HepG2 (cell line): ENCODE data around the gene CBFA2T2. TPM values are rescaled to one million over a fixed set of nuclear protein-coding genes. Genes with fewer than 3 reads are reported as not detected.

Source experiments
- ATAC-seq: fragments of 200-7000 bp; cut with Tn5 transposase; 3 replicates; pipeline ENCODE4 v1.9.1; 2020; ENCODE audit warnings: mild to moderate bottlenecking, moderate library complexity
- BruUV-seq: library from RNA; stranded (reverse); fragments of 400-500 nt; replicated peaks from 2 replicates; lab custom pipeline; 2021; lab: Mats Ljungman, UMichigan
- CTCF ChIA-PET: fragments of 300-600 bp; formaldehyde crosslinking; extraction: SDS; loops from one replicate; lab custom pipeline; 2021; ENCODE audit warnings: low total read pairs, inconsistent platforms, low intra/inter-chr PET ratio; lab: Yijun Ruan, JAX
- POLR2A ChIA-PET: fragments of 350-600 bp; sonication (Branson Sonifier 250); formaldehyde crosslinking; loops from one replicate; lab custom pipeline; 2020; ENCODE audit warnings: antibody characterized with exemption, inconsistent platforms; lab: Yijun Ruan, JAX
- DNase-seq: peaks from one replicate; pipeline ENCODE4 v3.0.0-alpha.2; 2015; ENCODE audit warnings: low spot score
- FAIRE-seq: peaks from 3 replicates; lab custom pipeline; 2011; peaks lifted over from hg19 to GRCh38; lab: Jason Lieb, UNC
- H2AFZ ChIP-seq: one replicate; pipeline ENCODE4 v1.6.1; 2011; ENCODE audit warnings: low read length, inconsistent platforms
- H3K27ac ChIP-seq: fragments of 300-600 bp; 3 replicates; pipeline ENCODE4 v1.8.0; 2011; ENCODE audit warnings: mixed run types, mild to moderate bottlenecking, mixed read lengths, low read length, inconsistent platforms; ENCODE audit not compliant: insufficient read depth; ENCODE audit errors: extremely low read length
- H3K27me3 ChIP-seq, 2 experiments: fragments of 200-600 bp in 1 of 2; 2 replicates in 1 of 2; 3 replicates in 1 of 2; pipeline versions ENCODE4 v1.6.0 to v1.8.0; 2011; ENCODE audit warnings: low read length in 2 of 2, mild to moderate bottlenecking in 2 of 2, moderate library complexity in 2 of 2, inconsistent platforms in 1 of 2; ENCODE audit not compliant: insufficient read depth in 2 of 2, control insufficient read depth in 1 of 2
- H3K36me3 ChIP-seq, 2 experiments: fragments of 200-600 bp in 1 of 2; replicated peaks in 1 of 2; 2 replicates in 1 of 2; 3 replicates in 1 of 2; pipeline versions ENCODE4 v1.5.1 to v1.8.0; 2011; ENCODE audit warnings: low read length in 2 of 2, inconsistent platforms in 1 of 2; ENCODE audit not compliant: insufficient read depth in 2 of 2, control insufficient read depth in 1 of 2
- H3K4me1 ChIP-seq: 2 replicates; pipeline ENCODE4 v1.5.1; 2012; ENCODE audit warnings: low read length, inconsistent platforms; ENCODE audit not compliant: insufficient read depth
- H3K4me2 ChIP-seq: 2 replicates; pipeline ENCODE4 v1.6.0; 2011; ENCODE audit warnings: low read depth, low read length, inconsistent platforms
- H3K4me3 ChIP-seq, 3 experiments: fragments of 200-600 bp in 1 of 3; sonication (generic), shearing (Covaris generic) in 1 of 3; replicated peaks in 1 of 3; 2 replicates each; pipeline ENCODE4 v1.5.1; 2011 to 2016; ENCODE audit warnings: low read length in 3 of 3, inconsistent platforms in 2 of 3, low read depth in 2 of 3, mild to moderate bottlenecking in 2 of 3, control low read depth in 1 of 3, mixed read lengths in 1 of 3; ENCODE audit not compliant: insufficient read depth in 1 of 3
- H3K79me2 ChIP-seq: one replicate; pipeline ENCODE4 v1.6.1; 2011; ENCODE audit warnings: low read length, inconsistent platforms; ENCODE audit not compliant: insufficient read depth
- H3K9ac ChIP-seq: 2 replicates; pipeline ENCODE4 v1.6.0; 2011; ENCODE audit warnings: mild to moderate bottlenecking, low read depth, low read length, inconsistent platforms; ENCODE audit not compliant: insufficient read depth
- H3K9me3 ChIP-seq: 2 replicates; pipeline ENCODE4 v1.5.1; 2012; ENCODE audit warnings: mild to moderate bottlenecking, low read length
- H4K20me1 ChIP-seq: 2 replicates; pipeline ENCODE4 v1.6.0; 2011; ENCODE audit warnings: inconsistent platforms, mild to moderate bottlenecking, low read length, moderate library complexity; ENCODE audit not compliant: insufficient read depth
- KAT8 ChIP-seq: IDR thresholded peaks from 2 replicates; pipeline ENCODE4 v1.6.1; 2016; ENCODE audit warnings: missing genetic modification reagents, missing compliant biosample characterization
- SALL1 ChIP-seq: sonication (generic); formaldehyde crosslinking; IDR thresholded peaks from 2 replicates; pipeline ENCODE4 v1.8.0; 2022; ENCODE audit warnings: mild to moderate bottlenecking, missing genetic modification reagents
- ZNF121 ChIP-seq: sonication (generic); formaldehyde crosslinking; IDR thresholded peaks from 2 replicates; pipeline ENCODE4 v1.5.0; 2020; ENCODE audit warnings: mild to moderate bottlenecking, missing genetic modification reagents
- ZNF253 ChIP-seq: sonication (generic); formaldehyde crosslinking; IDR thresholded peaks from 2 replicates; pipeline ENCODE4 v1.8.0; 2022; ENCODE audit warnings: mild to moderate bottlenecking, missing genetic modification reagents, borderline replicate concordance
- ZNF274 ChIP-seq: sonication (generic); formaldehyde crosslinking; IDR thresholded peaks from 2 replicates; pipeline ENCODE4 v1.5.1; 2020; ENCODE audit warnings: mild to moderate bottlenecking, missing genetic modification reagents
- ZNF768 ChIP-seq: sonication (generic); formaldehyde crosslinking; IDR thresholded peaks from 2 replicates; pipeline ENCODE4 v1.4.0; 2020; ENCODE audit warnings: missing genetic modification reagents
- ZSCAN31 ChIP-seq: sonication (generic); formaldehyde crosslinking; IDR thresholded peaks from 2 replicates; pipeline ENCODE4 v1.5.0; 2020; ENCODE audit warnings: low read depth, mild to moderate bottlenecking, missing genetic modification reagents
- WGBS: methylation state at CpG from one replicate; pipeline ENCODE4 v1.1.6; 2017; ENCODE audit warnings: low lambda C conversion rate; 5-methylcytosine and 5-hydroxymethylcytosine counted together
- in situ Hi-C: cut with HindIII; loops from 2 replicates; pipeline ENCODE4 v1.10.0; 2017; ENCODE audit warnings: low pct_unique_long_range_greater_than_20kb; ENCODE audit not compliant: extremely low pct_ligation_motif_present
- intact Hi-C: fragments of 100-400 bp; cut with micrococcal nuclease; formaldehyde crosslinking; loops from one replicate; pipeline ENCODE4 v1.10.0; 2022; ENCODE audit not compliant: unreplicated experiment
- polyA plus RNA-seq, 8 experiments: library from polyadenylated mRNA; depleted of rRNA in 3 of 8; stranded (reverse) in 7 of 8; unstranded in 1 of 8; fragments of >200 nt; fragmentation: Illumina TruSeq in 4 of 8; extraction: Trizol in 4 of 8; gene quantifications; 2 replicates each; pipeline versions ENCODE4 v1.2.1 to v1.2.3, GENCODE V29; 2011 to 2016; ENCODE audit warnings: low read depth in 4 of 8, missing spikeins in 1 of 8, mixed read lengths in 1 of 8; ENCODE audit not compliant: insufficient read depth in 1 of 8
- total RNA-seq, 5 experiments: library from RNA; depleted of rRNA; stranded (reverse); fragments of >200 nt; fragmentation: Illumina TruSeq; extraction: Trizol; gene quantifications; 2 replicates each; pipeline ENCODE4 v1.2.3, GENCODE V29; 2016; ENCODE audit warnings: low read depth in 1 of 5
- TF ChIP-seq, protein P1 (sequence below): sonication (generic); formaldehyde crosslinking; IDR thresholded peaks from 2 replicates; pipeline ENCODE4 v1.8.1; 2023; ENCODE audit warnings: mild to moderate bottlenecking, inconsistent platforms, moderate library complexity, missing genetic modification reagents, borderline replicate concordance
- TF ChIP-seq, protein P2 (sequence below): sonication (generic); formaldehyde crosslinking; IDR thresholded peaks from 2 replicates; pipeline ENCODE4 v1.4.0; 2020; ENCODE audit warnings: missing genetic modification reagents
- TF ChIP-seq, protein P3 (sequence below): conservative IDR thresholded peaks from 2 replicates; pipeline ENCODE4 v1.6.1; 2018; ENCODE audit warnings: missing genetic modification reagents
- TF ChIP-seq, protein P4 (sequence below): sonication (generic); formaldehyde crosslinking; IDR thresholded peaks from 2 replicates; pipeline ENCODE4 v1.8.1; 2023; ENCODE audit warnings: missing genetic modification reagents, mild to moderate bottlenecking, borderline replicate concordance
- TF ChIP-seq, protein P5 (sequence below): sonication (generic); formaldehyde crosslinking; IDR thresholded peaks from 2 replicates; pipeline ENCODE4 v1.5.1; 2020; ENCODE audit warnings: mild to moderate bottlenecking, missing genetic modification reagents, moderate library complexity
- TF ChIP-seq, protein P6 (sequence below): sonication (generic); formaldehyde crosslinking; IDR thresholded peaks from 2 replicates; pipeline ENCODE4 v1.5.0; 2020; ENCODE audit warnings: missing genetic modification reagents
- TF ChIP-seq, protein P7 (sequence below): sonication (generic); formaldehyde crosslinking; IDR thresholded peaks from 2 replicates; pipeline ENCODE4 v1.5.1; 2020; ENCODE audit warnings: missing genetic modification reagents, mild to moderate bottlenecking, borderline replicate concordance

The CBFA2T2 gene
- total and polyA plus RNA-seq, 2 of the 13 experiments (the other 11 are each of a cell fraction or from before 2014, with no cell fraction given) = 6.3 to 21.2 TPM

DNA sequence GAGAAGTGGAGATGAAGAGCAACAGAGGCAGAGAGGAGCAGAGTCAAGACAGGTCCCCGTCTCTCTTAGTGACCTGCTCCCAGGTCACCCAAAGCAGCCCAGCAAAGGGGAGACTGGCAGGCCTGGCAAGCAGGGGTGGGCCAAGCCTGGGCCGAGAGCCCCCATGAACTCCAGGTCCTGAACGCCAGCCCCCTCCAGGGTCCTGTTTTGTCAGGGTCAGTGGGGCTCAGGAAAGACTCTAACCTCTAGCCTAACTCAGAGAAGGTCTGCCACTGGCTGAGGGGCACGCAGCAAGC lies 183.2 kb downstream of the CBFA2T2 start:
- 7% methylated on average over 3 of the region's 4 CpGs for WGBS
- ChIA-PET CTCF (interaction anchor here (0.6 kb wide), 1 partner anchor 61 kb away, joined by 3 read pairs; no protein-coding TSS in a partner anchor), POLR2A (interaction anchor here (1.2 to 2.4 kb wide), 4 partner anchors 9 to 183 kb away, joined by 3 to 16 read pairs (median 4); partner anchors contain the start of gene CBFA2T2)
- intact Hi-C loops = loop anchor here (5.0 kb wide), 2 partner anchors 59 to 324 kb away; partner anchors contain the start of gene ZNF341
- Histone ChIP-seq H3K9ac (peak overlapping the region; percentile 94), H2AFZ (no peak overlapping the region), H4K20me1 (0 out of 2 replicates have a peak, but pooled peaks cover 3% of the 10 kb centered on the region), H3K27ac (peak overlapping the region; percentile 81), H3K79me2 (peaks cover 24% of the 10 kb centered on the region), H3K9me3 (no peaks in the 10 kb centered on the region), H3K4me3 (peak overlapping the region; percentile 81 to 96 (median 96)), H3K36me3 (peaks cover 17 to 50% of the 10 kb centered on the region in 2 experiments), H3K4me2 (peak overlapping the region; percentile 83), H3K27me3 (peaks cover 0 to 3% of the 10 kb centered on the region in 2 experiments; a peak in 1 of 5 replicates), H3K4me1 (peaks cover 51% of the 10 kb centered on the region)
- in situ Hi-C loops = no loop called here
- DNase-seq (no peak), FAIRE-seq (no peak), ATAC-seq (peak; percentile 1)
- BruUV-seq = no TSS peak
- TF ChIP-seq, protein P1, sequence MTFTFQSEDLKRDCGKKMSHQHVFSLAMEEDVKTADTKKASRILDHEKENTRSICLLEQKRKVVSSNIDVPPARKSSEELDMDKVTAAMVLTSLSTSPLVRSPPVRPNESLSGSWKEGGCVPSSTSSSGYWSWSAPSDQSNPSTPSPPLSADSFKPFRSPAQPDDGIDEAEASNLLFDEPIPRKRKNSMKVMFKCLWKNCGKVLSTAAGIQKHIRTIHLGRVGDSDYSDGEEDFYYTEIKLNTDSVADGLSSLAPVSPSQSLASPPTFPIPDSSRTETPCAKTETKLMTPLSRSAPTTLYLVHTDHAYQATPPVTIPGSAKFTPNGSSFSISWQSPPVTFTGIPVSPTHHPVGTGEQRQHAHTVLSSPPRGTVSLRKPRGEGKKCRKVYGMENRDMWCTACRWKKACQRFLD (CRISPR knock-in tag) = 0 out of 2 replicates have a peak, but pooled peaks have one; percentile 84
- TF ChIP-seq ZNF121 (CRISPR knock-in tag) (no peak), KAT8 (peak; percentile 7), ZNF768 (CRISPR knock-in tag) (peak; percentile 80), SALL1 (CRISPR knock-in tag) (no peak), ZSCAN31 (0 out of 2 replicates have a peak, but pooled peaks have one; percentile 30), ZNF274 (CRISPR knock-in tag) (no peak; the same call in 1 of the 2 replicates), ZNF253 (CRISPR knock-in tag) (0 out of 2 replicates have a peak, but pooled peaks have one; percentile 25)
- TF ChIP-seq, protein P2, sequence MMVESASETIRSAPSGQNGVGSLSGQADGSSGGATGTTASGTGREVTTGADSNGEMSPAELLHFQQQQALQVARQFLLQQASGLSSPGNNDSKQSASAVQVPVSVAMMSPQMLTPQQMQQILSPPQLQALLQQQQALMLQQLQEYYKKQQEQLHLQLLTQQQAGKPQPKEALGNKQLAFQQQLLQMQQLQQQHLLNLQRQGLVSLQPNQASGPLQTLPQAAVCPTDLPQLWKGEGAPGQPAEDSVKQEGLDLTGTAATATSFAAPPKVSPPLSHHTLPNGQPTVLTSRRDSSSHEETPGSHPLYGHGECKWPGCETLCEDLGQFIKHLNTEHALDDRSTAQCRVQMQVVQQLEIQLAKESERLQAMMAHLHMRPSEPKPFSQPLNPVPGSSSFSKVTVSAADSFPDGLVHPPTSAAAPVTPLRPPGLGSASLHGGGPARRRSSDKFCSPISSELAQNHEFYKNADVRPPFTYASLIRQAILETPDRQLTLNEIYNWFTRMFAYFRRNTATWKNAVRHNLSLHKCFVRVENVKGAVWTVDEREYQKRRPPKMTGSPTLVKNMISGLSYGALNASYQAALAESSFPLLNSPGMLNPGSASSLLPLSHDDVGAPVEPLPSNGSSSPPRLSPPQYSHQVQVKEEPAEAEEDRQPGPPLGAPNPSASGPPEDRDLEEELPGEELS (CRISPR knock-in tag) = no peak
- TF ChIP-seq, protein P3, sequence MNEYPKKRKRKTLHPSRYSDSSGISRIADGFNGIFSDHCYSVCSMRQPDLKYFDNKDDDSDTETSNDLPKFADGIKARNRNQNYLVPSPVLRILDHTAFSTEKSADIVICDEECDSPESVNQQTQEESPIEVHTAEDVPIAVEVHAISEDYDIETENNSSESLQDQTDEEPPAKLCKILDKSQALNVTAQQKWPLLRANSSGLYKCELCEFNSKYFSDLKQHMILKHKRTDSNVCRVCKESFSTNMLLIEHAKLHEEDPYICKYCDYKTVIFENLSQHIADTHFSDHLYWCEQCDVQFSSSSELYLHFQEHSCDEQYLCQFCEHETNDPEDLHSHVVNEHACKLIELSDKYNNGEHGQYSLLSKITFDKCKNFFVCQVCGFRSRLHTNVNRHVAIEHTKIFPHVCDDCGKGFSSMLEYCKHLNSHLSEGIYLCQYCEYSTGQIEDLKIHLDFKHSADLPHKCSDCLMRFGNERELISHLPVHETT (CRISPR knock-in tag) = no peak
- TF ChIP-seq, protein P4, sequence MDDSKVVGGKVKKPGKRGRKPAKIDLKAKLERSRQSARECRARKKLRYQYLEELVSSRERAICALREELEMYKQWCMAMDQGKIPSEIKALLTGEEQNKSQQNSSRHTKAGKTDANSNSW (CRISPR knock-in tag) = no peak
- TF ChIP-seq, protein P5, sequence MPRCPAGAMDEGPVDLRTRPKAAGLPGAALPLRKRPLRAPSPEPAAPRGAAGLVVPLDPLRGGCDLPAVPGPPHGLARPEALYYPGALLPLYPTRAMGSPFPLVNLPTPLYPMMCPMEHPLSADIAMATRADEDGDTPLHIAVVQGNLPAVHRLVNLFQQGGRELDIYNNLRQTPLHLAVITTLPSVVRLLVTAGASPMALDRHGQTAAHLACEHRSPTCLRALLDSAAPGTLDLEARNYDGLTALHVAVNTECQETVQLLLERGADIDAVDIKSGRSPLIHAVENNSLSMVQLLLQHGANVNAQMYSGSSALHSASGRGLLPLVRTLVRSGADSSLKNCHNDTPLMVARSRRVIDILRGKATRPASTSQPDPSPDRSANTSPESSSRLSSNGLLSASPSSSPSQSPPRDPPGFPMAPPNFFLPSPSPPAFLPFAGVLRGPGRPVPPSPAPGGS (CRISPR knock-in tag) = peak; percentile 33; the same call in 1 of the 2 replicates
- TF ChIP-seq, protein P6, sequence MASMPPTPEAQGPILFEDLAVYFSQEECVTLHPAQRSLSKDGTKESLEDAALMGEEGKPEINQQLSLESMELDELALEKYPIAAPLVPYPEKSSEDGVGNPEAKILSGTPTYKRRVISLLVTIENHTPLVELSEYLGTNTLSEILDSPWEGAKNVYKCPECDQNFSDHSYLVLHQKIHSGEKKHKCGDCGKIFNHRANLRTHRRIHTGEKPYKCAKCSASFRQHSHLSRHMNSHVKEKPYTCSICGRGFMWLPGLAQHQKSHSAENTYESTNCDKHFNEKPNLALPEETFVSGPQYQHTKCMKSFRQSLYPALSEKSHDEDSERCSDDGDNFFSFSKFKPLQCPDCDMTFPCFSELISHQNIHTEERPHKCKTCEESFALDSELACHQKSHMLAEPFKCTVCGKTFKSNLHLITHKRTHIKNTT (CRISPR knock-in tag) = no peak
- TF ChIP-seq, protein P7, sequence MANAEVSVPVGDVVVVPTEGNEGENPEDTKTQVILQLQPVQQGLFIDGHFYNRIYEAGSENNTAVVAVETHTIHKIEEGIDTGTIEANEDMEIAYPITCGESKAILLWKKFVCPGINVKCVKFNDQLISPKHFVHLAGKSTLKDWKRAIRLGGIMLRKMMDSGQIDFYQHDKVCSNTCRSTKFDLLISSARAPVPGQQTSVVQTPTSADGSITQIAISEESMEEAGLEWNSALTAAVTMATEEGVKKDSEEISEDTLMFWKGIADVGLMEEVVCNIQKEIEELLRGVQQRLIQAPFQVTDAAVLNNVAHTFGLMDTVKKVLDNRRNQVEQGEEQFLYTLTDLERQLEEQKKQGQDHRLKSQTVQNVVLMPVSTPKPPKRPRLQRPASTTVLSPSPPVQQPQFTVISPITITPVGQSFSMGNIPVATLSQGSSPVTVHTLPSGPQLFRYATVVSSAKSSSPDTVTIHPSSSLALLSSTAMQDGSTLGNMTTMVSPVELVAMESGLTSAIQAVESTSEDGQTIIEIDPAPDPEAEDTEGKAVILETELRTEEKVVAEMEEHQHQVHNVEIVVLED = 0 out of 2 replicates have a peak, but pooled peaks have one; percentile 4
